HFFc6 (cell line): Measurements from ENCODE around the gene SSR1. TPM values are rescaled to one million over a fixed set of nuclear protein-coding genes. Genes with fewer than 3 reads are reported as not detected.

ENCODE experiments used
- DNase-seq: peaks from one replicate; pipeline ENCODE4 v3.0.0-alpha.2; 2018
- H3K27ac Mint-ChIP-seq: 2 replicates; pipeline ENCODE4 v1.8.0; 2020; ENCODE audit warnings: mild to moderate bottlenecking, mixed read lengths
- H3K27me3 Mint-ChIP-seq: 2 replicates; pipeline ENCODE4 v1.8.0; 2021; ENCODE audit warnings: mild to moderate bottlenecking, moderate library complexity, mixed read lengths; ENCODE audit not compliant: insufficient read depth
- H3K36me3 Mint-ChIP-seq: 2 replicates; pipeline ENCODE4 v1.8.0; 2021; ENCODE audit warnings: low read depth, mixed read lengths
- H3K4me1 Mint-ChIP-seq: 2 replicates; pipeline ENCODE4 v1.8.0; 2020; ENCODE audit warnings: low read depth, mixed read lengths
- H3K4me3 Mint-ChIP-seq: 2 replicates; pipeline ENCODE4 v1.8.0; 2020; ENCODE audit warnings: mild to moderate bottlenecking, moderate library complexity, mixed read lengths
- H3K9me3 Mint-ChIP-seq: 2 replicates; pipeline ENCODE4 v1.8.0; 2020; ENCODE audit warnings: mild to moderate bottlenecking, mixed read lengths
- total RNA-seq, 6 experiments: library from RNA; stranded (reverse); fragmentation: NEBNext Ultra II Directional; extraction: Animal tissue kit (Norgen Biotek cat#: 25700); gene quantifications; 2 replicates in 1 of 6; 3 replicates in 5 of 6; pipeline ENCODE4 v1.2.3, GENCODE V29; 2021
- TF ChIP-seq, protein P1 (sequence below): fragments of 200-600 bp; sonication (generic); IDR thresholded peaks from 2 replicates; pipeline ENCODE4 v1.5.0; 2021; ENCODE audit warnings: antibody characterized with exemption, mild to moderate bottlenecking

The SSR1 gene
- total RNA-seq, 6 experiments from 2014 or later = 279 to 334 (median 307) TPM

DNA sequence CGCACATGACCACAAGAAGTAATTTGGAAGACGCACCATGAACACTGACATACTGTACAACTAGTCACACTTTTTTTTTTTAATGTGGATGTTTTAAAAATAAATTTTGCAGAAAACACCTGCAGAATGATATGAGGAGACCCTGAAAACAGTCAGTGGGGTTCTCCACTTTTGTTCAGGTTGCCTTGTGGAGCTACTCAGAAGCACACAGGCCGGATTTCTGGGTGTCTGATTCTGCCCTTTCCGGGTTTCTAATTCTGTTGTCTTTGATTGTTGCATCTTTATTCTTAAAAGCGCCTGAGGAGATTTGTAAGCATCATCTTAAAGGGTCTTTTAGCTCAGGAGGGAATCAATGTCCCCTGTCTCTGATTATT is 74.5 kb downstream of the SSR1 start:
- peaks cover 56% of the 10 kb centered on the region for H3K4me1 Mint-ChIP-seq
- H3K36me3 Mint-ChIP-seq = 0 out of 2 replicates have a peak, but pooled peaks cover 4% of the 10 kb centered on the region
- no peak overlapping the region for H3K4me3 Mint-ChIP-seq

DNA sequence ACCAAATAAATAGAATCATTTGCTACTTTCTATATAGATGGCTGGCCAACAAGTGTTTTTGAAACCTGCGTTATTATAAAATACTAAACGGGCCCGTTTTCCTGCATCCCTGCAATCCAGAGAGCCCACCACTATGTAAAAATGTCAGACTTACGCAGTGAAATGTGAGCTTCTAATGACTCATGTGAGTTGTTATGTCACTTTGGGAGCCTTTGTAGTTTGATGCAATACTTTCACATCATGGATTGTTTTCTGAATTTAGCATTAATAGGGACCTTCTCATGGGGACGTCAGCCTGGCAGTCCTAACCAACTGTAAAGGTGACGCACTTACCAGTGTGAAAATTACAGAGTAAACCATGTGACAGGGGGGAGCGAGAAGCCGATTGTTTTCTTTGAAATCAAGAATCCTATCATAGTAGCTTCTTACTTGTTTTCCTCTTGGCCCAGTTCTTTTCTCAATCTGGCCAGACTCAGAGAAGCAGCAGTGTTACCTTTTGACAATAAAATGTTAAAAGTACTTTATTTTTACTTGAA is 75.3 kb downstream of the SSR1 start:
- Mint-ChIP-seq H3K4me1 (peaks cover 48% of the 10 kb centered on the region), H3K9me3 (no peaks in the 10 kb centered on the region), H3K27me3 (peaks cover 2% of the 10 kb centered on the region; the same call in 1 of the 2 replicates), H3K4me3 (no peak overlapping the region), H3K36me3 (0 out of 2 replicates have a peak, but pooled peaks cover 4% of the 10 kb centered on the region), H3K27ac (no peak overlapping the region)
- TF ChIP-seq, protein P1, sequence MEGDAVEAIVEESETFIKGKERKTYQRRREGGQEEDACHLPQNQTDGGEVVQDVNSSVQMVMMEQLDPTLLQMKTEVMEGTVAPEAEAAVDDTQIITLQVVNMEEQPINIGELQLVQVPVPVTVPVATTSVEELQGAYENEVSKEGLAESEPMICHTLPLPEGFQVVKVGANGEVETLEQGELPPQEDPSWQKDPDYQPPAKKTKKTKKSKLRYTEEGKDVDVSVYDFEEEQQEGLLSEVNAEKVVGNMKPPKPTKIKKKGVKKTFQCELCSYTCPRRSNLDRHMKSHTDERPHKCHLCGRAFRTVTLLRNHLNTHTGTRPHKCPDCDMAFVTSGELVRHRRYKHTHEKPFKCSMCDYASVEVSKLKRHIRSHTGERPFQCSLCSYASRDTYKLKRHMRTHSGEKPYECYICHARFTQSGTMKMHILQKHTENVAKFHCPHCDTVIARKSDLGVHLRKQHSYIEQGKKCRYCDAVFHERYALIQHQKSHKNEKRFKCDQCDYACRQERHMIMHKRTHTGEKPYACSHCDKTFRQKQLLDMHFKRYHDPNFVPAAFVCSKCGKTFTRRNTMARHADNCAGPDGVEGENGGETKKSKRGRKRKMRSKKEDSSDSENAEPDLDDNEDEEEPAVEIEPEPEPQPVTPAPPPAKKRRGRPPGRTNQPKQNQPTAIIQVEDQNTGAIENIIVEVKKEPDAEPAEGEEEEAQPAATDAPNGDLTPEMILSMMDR = no peak
- DNase-seq = no peak

More for the DNA sequence above, 74.5 kb downstream of the SSR1 start:
- peak overlapping the region; percentile 13; the same call in 1 of the 2 replicates for H3K27ac Mint-ChIP-seq
- peaks cover 2% of the 10 kb centered on the region; the same call in 1 of the 2 replicates for H3K27me3 Mint-ChIP-seq
- H3K9me3 Mint-ChIP-seq = no peaks in the 10 kb centered on the region
- DNase-seq = no peak
- TF ChIP-seq, protein P1 = no peak

DNA sequence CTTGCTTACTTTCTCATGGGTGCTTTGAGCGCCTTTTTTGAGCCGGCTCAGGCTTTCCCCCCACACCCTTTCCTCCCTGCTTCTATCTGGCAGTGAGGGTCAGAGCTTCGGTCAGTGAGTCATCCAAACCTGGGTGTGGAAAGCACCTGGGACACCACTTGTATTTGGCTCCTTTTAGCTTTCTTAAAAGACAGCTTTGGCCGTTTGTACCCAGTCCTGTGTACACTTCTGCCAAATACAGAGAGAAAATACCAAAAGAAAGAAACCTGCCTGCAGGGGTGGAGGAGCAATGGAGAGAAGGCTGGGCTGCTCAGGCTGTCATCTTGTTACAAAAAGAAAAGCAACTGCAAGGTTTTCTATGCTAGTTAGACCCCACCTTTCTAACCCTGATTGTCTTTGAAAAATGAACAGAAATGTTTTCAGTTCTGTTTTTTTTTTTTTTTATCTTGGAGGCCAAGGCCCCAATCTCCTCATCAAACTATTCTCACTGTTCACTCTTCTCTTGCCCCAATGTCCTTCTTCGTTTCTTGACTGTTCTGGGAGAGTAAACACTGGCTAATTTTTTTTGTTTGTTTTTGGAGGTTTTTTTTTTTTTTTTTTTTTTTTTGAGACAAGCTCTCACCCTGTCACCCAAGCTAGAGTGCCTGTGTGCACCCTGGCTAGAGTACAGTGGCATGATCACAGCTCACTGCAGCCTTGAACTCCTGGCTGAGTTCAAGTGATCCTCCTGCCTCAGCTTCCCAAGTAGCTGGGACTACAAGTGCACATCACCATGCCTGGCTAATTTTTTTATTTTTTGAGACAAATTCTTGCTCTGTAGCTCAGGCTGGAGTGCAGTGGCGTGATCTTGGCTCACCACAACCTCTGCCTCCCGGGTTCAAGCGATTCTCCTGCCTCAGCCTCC is 76.4 kb downstream of the SSR1 start:
- Mint-ChIP-seq H3K9me3 (no peaks in the 10 kb centered on the region), H3K27me3 (peaks cover 2% of the 10 kb centered on the region; the same call in 1 of the 2 replicates), H3K4me1 (peaks cover 37% of the 10 kb centered on the region), H3K36me3 (peaks cover 10% of the 10 kb centered on the region; the same call in 1 of the 2 replicates), H3K4me3 (no peak overlapping the region), H3K27ac (no peak overlapping the region)
- no peak for DNase-seq
- TF ChIP-seq, protein P1 = no peak

DNA sequence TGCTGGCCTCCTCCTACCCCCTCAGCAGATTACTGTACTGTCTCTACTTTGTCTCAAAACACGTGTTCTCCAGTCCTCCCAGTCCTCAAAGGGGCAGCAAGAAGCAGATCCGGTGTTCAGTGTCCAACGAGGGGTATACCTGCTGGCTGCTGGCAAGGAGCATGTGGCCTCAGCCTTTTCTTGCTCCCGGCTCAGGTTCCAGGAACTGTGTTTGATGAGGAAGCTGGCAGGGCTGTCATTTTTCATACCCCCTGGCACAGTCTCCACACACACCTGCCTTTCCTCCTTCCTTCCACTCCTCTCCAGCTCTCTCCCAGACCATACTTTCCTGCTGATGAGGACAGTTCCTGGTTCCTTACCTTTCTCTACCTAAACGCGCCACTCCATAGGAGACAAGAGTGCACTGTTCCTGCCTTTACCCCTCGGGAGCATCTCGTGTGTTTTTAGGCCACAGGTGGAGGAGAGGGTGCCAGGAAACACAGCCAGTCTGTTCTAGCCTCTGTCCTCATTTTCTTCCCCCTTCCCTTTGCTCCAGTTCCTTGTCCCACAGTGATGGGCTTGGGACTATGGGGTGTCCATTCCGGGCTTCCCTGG is 77.2 kb downstream of the SSR1 start:
- H3K36me3 Mint-ChIP-seq = peaks cover 10% of the 10 kb centered on the region; the same call in 1 of the 2 replicates
- TF ChIP-seq, protein P1 = no peak
- peaks cover 30% of the 10 kb centered on the region for H3K4me1 Mint-ChIP-seq
- no peak for DNase-seq
- H3K27me3 Mint-ChIP-seq = peaks cover 2% of the 10 kb centered on the region; the same call in 1 of the 2 replicates
- no peak overlapping the region for H3K4me3 Mint-ChIP-seq
- no peaks in the 10 kb centered on the region for H3K9me3 Mint-ChIP-seq
- no peak overlapping the region for H3K27ac Mint-ChIP-seq

DNA sequence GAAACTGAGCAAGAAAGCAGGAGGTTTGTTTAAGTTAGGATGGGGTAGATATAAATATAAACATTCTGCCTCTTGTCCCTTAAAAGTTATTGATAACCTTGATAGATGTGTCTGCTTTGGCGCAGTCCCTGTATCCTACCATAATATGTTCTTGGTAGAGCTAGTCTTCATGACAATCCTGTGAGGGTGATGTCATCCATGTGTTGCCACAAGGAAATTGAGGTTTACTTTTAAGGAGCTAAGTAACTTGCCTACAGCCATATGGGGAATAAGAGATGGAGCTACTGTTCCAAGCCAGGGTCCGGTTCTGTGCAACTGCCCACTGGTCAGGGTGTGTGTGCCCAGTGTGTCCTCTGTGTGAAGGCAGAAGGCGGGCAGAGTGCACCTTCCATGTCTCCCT is 78.5 kb downstream of the SSR1 start:
- peaks cover 2% of the 10 kb centered on the region; the same call in 1 of the 2 replicates for H3K27me3 Mint-ChIP-seq
- TF ChIP-seq, protein P1 = no peak
- peaks cover 30% of the 10 kb centered on the region for H3K4me1 Mint-ChIP-seq
- DNase-seq = no peak
- H3K27ac Mint-ChIP-seq = no peak overlapping the region
- H3K36me3 Mint-ChIP-seq = peaks cover 10% of the 10 kb centered on the region
- no peaks in the 10 kb centered on the region for H3K9me3 Mint-ChIP-seq
- no peak overlapping the region for H3K4me3 Mint-ChIP-seq
